Mammary epithelial cell (primary cell): ENCODE data around the gene UBE2N.

Experiments used
- CTCF ChIP-seq, 2 donors: IDR thresholded peaks in 1 of 2; conservative IDR thresholded peaks in 1 of 2; 2 replicates each; pipeline ENCODE4 v1.5.1; 2011 to 2012; ENCODE audit warnings: inconsistent platforms in 2 of 2, low read length in 2 of 2, mild to moderate bottlenecking in 2 of 2, control low read depth in 1 of 2, low read depth in 1 of 2; ENCODE audit not compliant: insufficient read depth in 1 of 2; ENCODE audit errors: extremely low read depth in 1 of 2
- EZH2 ChIP-seq: IDR thresholded peaks from 2 replicates; pipeline ENCODE4 v1.6.1; 2012; ENCODE audit warnings: low read length, inconsistent platforms, borderline replicate concordance

GRCh38 chr12:93390031-93390430, 51.7 kb downstream of the UBE2N start:
- TF ChIP-seq CTCF (conservative IDR thresholded peaks at IDR 0.05 in 1 of 2, IDR thresholded peaks at IDR 0.05 in 1 of 2; ENCODE audit: extremely low read depth in 1 of 2, insufficient read depth in 1 of 2, low read depth in 1 of 2, low read length in 2 of 2) (no peak), EZH2 (no peak)
